T-helper 2 cell treated with Interferon-gamma antibody and Interleukin-4, amounts not matched to agents 100 ng/mL and 5 ng/mL, for 36 hours (primary cell): Measurements from ENCODE around the gene RPP25. TPM values are rescaled to one million over a fixed set of nuclear protein-coding genes. Genes with fewer than 3 reads are reported as not detected.
"Not testable (repeated sequence)": the region's sequence is repeated elsewhere in the genome, so short reads cannot be mapped to it uniquely, and the experiment has no call there.

Source experiments
- intact Hi-C: fragments of 100-400 bp; cut with micrococcal nuclease; formaldehyde crosslinking; loops from one replicate; pipeline ENCODE4 v1.15.1; 2023
- total RNA-seq: library from RNA; stranded (reverse); gene quantifications from 2 replicates; pipeline ENCODE4 v1.2.3, GENCODE V29; 2022

Gene RPP25
- total RNA-seq, 1 donor from 2014 or later, result 9.6 TPM

GRCh38 chr15:74963213-74963612 is 6.6 kb upstream of the RPP25 start:
- intact Hi-C loops, result no loop called here

GRCh38 chr15:74962671-74963070 is 6.1 kb upstream of the RPP25 start:
- intact Hi-C loops, result no loop called here

GRCh38 chr15:74962219-74962618 is 5.6 kb upstream of the RPP25 start:
- intact Hi-C loops, result no loop called here

- intact Hi-C loops, result no loop called here
Observed at GRCh38 chr15:74961616-74962015, 5.0 kb upstream of the RPP25 start.

GRCh38 chr15:74960995-74961588 is 4.5 kb upstream of the RPP25 start:
- intact Hi-C loops, result no loop called here

GRCh38 chr15:74960286-74960685 is 3.7 kb upstream of the RPP25 start:
- intact Hi-C loops, result no loop called here

GRCh38 chr15:74959586-74959939 is 3.0 kb upstream of the RPP25 start:
- intact Hi-C loops, result loop anchor here (5.0 kb wide), 1 partner anchor 243 kb away; the partner anchor contains the start of gene C15orf39

GRCh38 chr15:74958908-74959585 is 2.5 kb upstream of the RPP25 start:
- intact Hi-C loops, result loop anchor here (5.0 kb wide), 1 partner anchor 243 kb away; the partner anchor contains the start of gene C15orf39

- intact Hi-C loops, result loop anchor here (5.0 kb wide), 1 partner anchor 244 kb away; the partner anchor contains the start of gene C15orf39
Observed at GRCh38 chr15:74958320-74958907, 1.8 kb upstream of the RPP25 start.

GRCh38 chr15:74957476-74958035 is 984 bp upstream of the RPP25 start:
- intact Hi-C loops, result loop anchor here (5.0 kb wide), 1 partner anchor 245 kb away; the partner anchor contains the start of gene C15orf39

- intact Hi-C loops, result loop anchor here (1.0 to 5.0 kb wide), 3 partner anchors 18 to 246 kb away; partner anchors contain the start of genes C15orf39 and COX5A
Observed at GRCh38 chr15:74955796-74956647, 550 bp downstream of the RPP25 start.

- intact Hi-C loops, result loop anchor here (5.0 kb wide), 1 partner anchor 247 kb away; the partner anchor contains the start of gene C15orf39
Observed at GRCh38 chr15:74955017-74955416, 1.6 kb downstream of the RPP25 start.

- intact Hi-C loops, result loop anchor here (5.0 kb wide), 2 partner anchors 47 to 167 kb away; partner anchors contain the start of gene FAM219B
Observed at GRCh38 chr15:74954515-74954914, 2.1 kb downstream of the RPP25 start.

- intact Hi-C loops, result loop anchor here (2.0 to 5.0 kb wide), 3 partner anchors 44 to 316 kb away; partner anchors contain the start of gene FAM219B
Observed at GRCh38 chr15:74951006-74951405, 5.6 kb downstream of the RPP25 start.

GRCh38 chr15:74950078-74950908 is 6.3 kb downstream of the RPP25 start:
- intact Hi-C loops, result loop anchor here (1.0 to 5.0 kb wide), 4 partner anchors 43 to 315 kb away; partner anchors contain the start of gene FAM219B

GRCh38 chr15:74937590-74938371 is 18.8 kb downstream of the RPP25 start, which contains the start of gene COX5A:
TSS of gene COX5A (minus strand) at chr15:74938073. CDS start at chr15:74938014, 59 bp downstream.
- intact Hi-C loops, result loop anchor here (1.0 kb wide), 5 partner anchors 19 to 322 kb away; partner anchors contain the start of genes CLK3, RPP25, SCAMP2 and ULK3

GRCh38 chr15:74937272-74937589 is 19.3 kb downstream of the RPP25 start:
- intact Hi-C loops, result no loop called here

GRCh38 chr15:74935193-74935592 is 21.4 kb downstream of the RPP25 start:
- intact Hi-C loops, result not testable (repeated sequence)

- intact Hi-C loops, result no loop called here
Observed at GRCh38 chr15:74933573-74933972, 23.0 kb downstream of the RPP25 start.
